K562 (cell line): ENCODE results near the gene XPA. TPM values are rescaled to one million over a fixed set of nuclear protein-coding genes. Genes with fewer than 3 reads are reported as not detected.

Source experiments
- ARID2 ChIP-seq: fragments of 450-650 bp; IDR thresholded peaks from 2 replicates; pipeline ENCODE4 v1.6.1; 2017; ENCODE audit warnings: antibody characterized with exemption, mild to moderate bottlenecking
- BDP1 ChIP-seq: IDR thresholded peaks from 3 replicates; pipeline ENCODE4 v1.6.1; 2011; ENCODE audit not compliant: insufficient read length, insufficient read depth
- CBX2 ChIP-seq: fragments of 200-600 bp; sonication (generic); IDR thresholded peaks from one replicate; pipeline ENCODE4 v1.6.1; 2012; ENCODE audit warnings: mild to moderate bottlenecking, low read length, inconsistent platforms; ENCODE audit not compliant: insufficient read depth, poor library complexity, severe bottlenecking
- CEBPB ChIP-seq: fragments of 450-650 bp; IDR thresholded peaks from 2 replicates; pipeline ENCODE4 v1.6.1; 2016; ENCODE audit warnings: missing genetic modification characterization, missing compliant biosample characterization
- ETS2 ChIP-seq: IDR thresholded peaks from 2 replicates; pipeline ENCODE4 v1.6.1; 2016; ENCODE audit warnings: borderline replicate concordance, missing genetic modification characterization, mild to moderate bottlenecking, moderate library complexity, missing compliant biosample characterization; ENCODE audit not compliant: poor library complexity, severe bottlenecking
- HIVEP1 ChIP-seq: fragments of 250-450 bp; sonication (Bioruptor Pico); IDR thresholded peaks from 2 replicates; pipeline ENCODE4 v1.4.0; 2020; ENCODE audit warnings: mild to moderate bottlenecking
- HNRNPUL1 ChIP-seq: fragments of 200-400 bp; formaldehyde crosslinking; IDR thresholded peaks from 2 replicates; pipeline ENCODE4 v1.6.1; 2017; ENCODE audit warnings: low read length
- IRF9 ChIP-seq: fragments of 450-650 bp; IDR thresholded peaks from 2 replicates; pipeline ENCODE4 v1.6.1; 2016; ENCODE audit warnings: missing biosample characterization, missing genetic modification characterization
- JUND ChIP-seq, 2 experiments: IDR thresholded peaks; 2 replicates in 1 of 2; 3 replicates in 1 of 2; pipeline ENCODE4 v1.6.1; 2011; ENCODE audit warnings: borderline replicate concordance in 2 of 2, low read depth in 2 of 2, low read length in 2 of 2, improper control_type of control experiment in 1 of 2, missing biosample characterization in 1 of 2, missing genetic modification characterization in 1 of 2, missing genetic modification reagents in 1 of 2
- MEIS2 ChIP-seq: fragments of 450-650 bp; IDR thresholded peaks from 2 replicates; pipeline ENCODE4 v1.6.1; 2014; ENCODE audit warnings: mild to moderate bottlenecking; ENCODE audit not compliant: partially characterized antibody
- NFATC3 ChIP-seq: fragments of 450-650 bp; IDR thresholded peaks from 2 replicates; pipeline ENCODE4 v1.6.1; 2017; ENCODE audit warnings: mild to moderate bottlenecking
- NR2C1 ChIP-seq, 2 experiments: fragments of 450-650 bp; IDR thresholded peaks; 2 replicates each; pipeline ENCODE4 v1.6.1; 2017; ENCODE audit warnings: mild to moderate bottlenecking in 2 of 2, antibody characterized with exemption in 1 of 2, inconsistent platforms in 1 of 2, missing compliant biosample characterization in 1 of 2, missing genetic modification characterization in 1 of 2
- NR3C1 ChIP-seq: sonication (generic); formaldehyde crosslinking; IDR thresholded peaks from 2 replicates; pipeline ENCODE4 v1.8.1; 2022; ENCODE audit warnings: missing genetic modification reagents
- POLR2B ChIP-seq: fragments of 450-650 bp; IDR thresholded peaks from 2 replicates; pipeline ENCODE4 v1.6.1; 2018; ENCODE audit warnings: low read depth; ENCODE audit not compliant: partially characterized antibody
- POLR3G ChIP-seq: IDR thresholded peaks from 2 replicates; pipeline ENCODE4 v1.6.1; 2011; ENCODE audit not compliant: insufficient read length, insufficient replicate concordance; ENCODE audit errors: extremely low read depth
- PRMT5 ChIP-seq: sonication (generic); formaldehyde crosslinking; IDR thresholded peaks from 2 replicates; pipeline ENCODE4 v1.5.0; 2020; ENCODE audit warnings: missing genetic modification reagents
- SNIP1 ChIP-seq: fragments of 450-650 bp; IDR thresholded peaks from 2 replicates; pipeline ENCODE4 v1.7.1; 2017; ENCODE audit warnings: low read depth, mild to moderate bottlenecking
- SREBF1 ChIP-seq: fragments of 150-350 bp; IDR thresholded peaks from 2 replicates; pipeline ENCODE4 v1.6.1; 2014; ENCODE audit warnings: antibody characterized with exemption, low read depth, low read length, borderline replicate concordance
- SREBF2 ChIP-seq: sonication (generic); formaldehyde crosslinking; IDR thresholded peaks from 2 replicates; pipeline ENCODE4 v1.4.0; 2020; ENCODE audit warnings: mild to moderate bottlenecking, missing genetic modification reagents
- TAF1 ChIP-seq: IDR thresholded peaks from 2 replicates; pipeline ENCODE4 v1.6.1; 2011; ENCODE audit warnings: mild to moderate bottlenecking, low read length, moderate library complexity; ENCODE audit not compliant: insufficient read depth, control insufficient read depth, severe bottlenecking; ENCODE audit errors: extremely low read depth
- TAF9B ChIP-seq: fragments of 450-650 bp; IDR thresholded peaks from 2 replicates; pipeline ENCODE4 v1.6.1; 2018; ENCODE audit warnings: mild to moderate bottlenecking; ENCODE audit not compliant: partially characterized antibody
- ZC3H4 ChIP-seq: sonication (generic); formaldehyde crosslinking; IDR thresholded peaks from 2 replicates; pipeline ENCODE4 v1.9.0; 2021; ENCODE audit warnings: missing genetic modification reagents, borderline replicate concordance
- ZNF316 ChIP-seq: fragments of 450-650 bp; IDR thresholded peaks from 2 replicates; pipeline ENCODE4 v1.6.1; 2016
- ZNF354B ChIP-seq: fragments of 250-450 bp; sonication (Bioruptor Pico); IDR thresholded peaks from 2 replicates; pipeline ENCODE4 v1.4.0; 2020
- ZNF583 ChIP-seq: fragments of 250-450 bp; sonication (Bioruptor Pico); IDR thresholded peaks from 2 replicates; pipeline ENCODE4 v1.4.0; 2020
- ZNF830 ChIP-seq: fragments of 250-450 bp; sonication (Bioruptor Pico); IDR thresholded peaks from 2 replicates; pipeline ENCODE4 v1.5.0; 2021; ENCODE audit warnings: mild to moderate bottlenecking
- polyA plus RNA-seq, 8 experiments: library from polyadenylated mRNA; depleted of rRNA in 4 of 8; stranded (reverse) in 5 of 8; unstranded in 3 of 8; fragments of >200 nt; fragmentation: Nextera tagmentation in 2 of 8; fragmentation: Illumina TruSeq in 1 of 8; extraction: Ambion mirVana in 2 of 8; extraction: Trizol in 1 of 8; gene quantifications; 2 replicates each; pipeline versions ENCODE4 v1.2.1 to v1.2.3, GENCODE V29; 2011 to 2014; ENCODE audit warnings: inconsistent platforms in 1 of 8, missing spikeins in 1 of 8
- total RNA-seq, 7 experiments: library from RNA; depleted of rRNA in 6 of 7; stranded (reverse); fragments of >200 nt in 6 of 7; fragmentation: Illumina TruSeq in 2 of 7; extraction: Trizol in 2 of 7; gene quantifications; 2 replicates each; pipeline versions ENCODE4 v1.2.1 to v1.2.3, GENCODE V29; 2011 to 2021; ENCODE audit warnings: low replicate concordance in 1 of 7
- TF ChIP-seq, protein P1 (sequence below): fragments of 450-650 bp; IDR thresholded peaks from 2 replicates; pipeline ENCODE4 v1.7.0; 2016; ENCODE audit warnings: borderline replicate concordance

The XPA gene
- total and polyA plus RNA-seq, 9 of the 15 experiments (the other 6 are each of a cell fraction or from before 2014, with no cell fraction given), result 5.1 to 18.2 (median 14.1) TPM

GRCh38 chr9:97632985-97633858, 63.9 kb downstream of the XPA start, which contains the start of the genes NCBP1 and TSTD2 (continued):
- TF ChIP-seq HNRNPUL1 (no peak), BDP1 (no peak), PRMT5 (0 out of 2 replicates have a peak, but pooled peaks have one; percentile 66), POLR3G (no peak), SNIP1 (peak; percentile 94), NR2C1 (IDR thresholded peaks at IDR 0.05) (peak; percentile 98), NR2C1 (tag; IDR thresholded peaks at IDR 0.05) (peak; percentile 98), ARID2 (no peak), ZNF316 (no peak), JUND (IDR thresholded peaks at IDR 0.05; ENCODE audit: borderline replicate concordance, low read depth, low read length) (peak; percentile 73; the same call in 1 of the 2 replicates), JUND (tag; IDR thresholded peaks at IDR 0.05; ENCODE audit: borderline replicate concordance, low read depth, low read length) (0 out of 3 replicates have a peak, but pooled peaks have one; percentile 52), ZNF583 (CRISPR knock-in tag) (peak; percentile 6; the same call in 1 of the 2 replicates), SREBF2 (CRISPR knock-in tag) (no peak), NFATC3 (0 out of 2 replicates have a peak, but pooled peaks have one; percentile 47), ZNF830 (no peak), CBX2 (no peak), SREBF1 (no peak), NR3C1 (CRISPR knock-in tag) (0 out of 2 replicates have a peak, but pooled peaks have one; percentile 74), MEIS2 (peak; percentile 73), CEBPB (no peak), ZC3H4 (CRISPR knock-in tag) (peak; percentile 34; the same call in 1 of the 2 replicates), TAF1 (peak; percentile 88), TAF9B (peak; percentile 74), IRF9 (tag) (no peak), ETS2 (tag) (no peak), HIVEP1 (CRISPR knock-in tag) (no peak), ZNF354B (CRISPR knock-in tag) (no peak), POLR2B (peak; percentile 52)
- TF ChIP-seq, protein P1, sequence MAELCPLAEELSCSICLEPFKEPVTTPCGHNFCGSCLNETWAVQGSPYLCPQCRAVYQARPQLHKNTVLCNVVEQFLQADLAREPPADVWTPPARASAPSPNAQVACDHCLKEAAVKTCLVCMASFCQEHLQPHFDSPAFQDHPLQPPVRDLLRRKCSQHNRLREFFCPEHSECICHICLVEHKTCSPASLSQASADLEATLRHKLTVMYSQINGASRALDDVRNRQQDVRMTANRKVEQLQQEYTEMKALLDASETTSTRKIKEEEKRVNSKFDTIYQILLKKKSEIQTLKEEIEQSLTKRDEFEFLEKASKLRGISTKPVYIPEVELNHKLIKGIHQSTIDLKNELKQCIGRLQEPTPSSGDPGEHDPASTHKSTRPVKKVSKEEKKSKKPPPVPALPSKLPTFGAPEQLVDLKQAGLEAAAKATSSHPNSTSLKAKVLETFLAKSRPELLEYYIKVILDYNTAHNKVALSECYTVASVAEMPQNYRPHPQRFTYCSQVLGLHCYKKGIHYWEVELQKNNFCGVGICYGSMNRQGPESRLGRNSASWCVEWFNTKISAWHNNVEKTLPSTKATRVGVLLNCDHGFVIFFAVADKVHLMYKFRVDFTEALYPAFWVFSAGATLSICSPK, result no peak
